Ovary (tissue), 10 donors: ENCODE measurements around the gene OSBPL6. TPM values are rescaled to one million over a fixed set of nuclear protein-coding genes. Genes with fewer than 3 reads are reported as not detected.
"Not testable (repeated sequence)": the region's sequence is repeated elsewhere in the genome, so short reads cannot be mapped to it uniquely, and the experiment has no call there.

Source experiments
- DNase-seq, 5 donors: peaks; one replicate each; pipeline ENCODE4 v3.0.0-alpha.2; 2019 to 2020
- H3K27ac ChIP-seq, 2 donors: fragments of 200-600 bp; one replicate each; pipeline versions ENCODE4 v1.5.1 to v1.8.0; 2019 to 2022
- H3K27me3 ChIP-seq: fragments of 200-600 bp; one replicate; pipeline ENCODE4 v1.8.0; 2022
- H3K36me3 ChIP-seq: fragments of 200-600 bp; sonication (generic); one replicate; pipeline ENCODE4 v1.5.1; 2019
- H3K4me1 ChIP-seq: one replicate; pipeline ENCODE4 v1.8.1; 2013; ENCODE audit warnings: mild to moderate bottlenecking, moderate library complexity; ENCODE audit not compliant: insufficient read depth
- H3K4me3 ChIP-seq: fragments of 200-600 bp; sonication (generic); one replicate; pipeline ENCODE4 v1.5.1; 2017
- H3K9me3 ChIP-seq, 2 donors: fragments of 200-600 bp in 1 of 2; sonication (generic) in 1 of 2; one replicate each; pipeline versions ENCODE4 v1.5.1 to v1.8.1; 2013 to 2019; ENCODE audit warnings: mild to moderate bottlenecking in 1 of 2, moderate library complexity in 1 of 2
- EP300 ChIP-seq: sonication (generic); formaldehyde crosslinking; IDR thresholded peaks from one replicate; pipeline ENCODE4 v1.6.1; 2017; ENCODE audit warnings: antibody characterized with exemption
- POLR2A ChIP-seq: fragments of 450-650 bp; IDR thresholded peaks from one replicate; pipeline ENCODE4 v1.6.1; 2017; ENCODE audit warnings: antibody characterized with exemption, mild to moderate bottlenecking, moderate library complexity
- WGBS, 3 donors: extraction: QIAGEN DNeasy Blood & Tissue Kit in 1 of 3; methylation state at CpG; one replicate each; pipeline versions ENCODE4 v1.1.5 to v1.1.7; 2013 to 2017; 5-methylcytosine and 5-hydroxymethylcytosine counted together
- intact Hi-C, 4 donors: fragments of 100-400 bp; cut with DNase I; formaldehyde crosslinking; loops; one replicate each; pipeline versions ENCODE4 v1.11.0 to v1.15.1; 2022 to 2023
- long read RNA-seq, 3 donors: library from polyadenylated mRNA in 2 of 3; unstranded in 2 of 3; transcript quantifications; one replicate each; pipeline ENCODE4 v2.0.0 and lab custom pipeline, GENCODE V29; 2021 to 2026
- polyA plus RNA-seq, 2 donors: library from polyadenylated mRNA; stranded (reverse); fragments of 200-250 nt in 1 of 2; fragments of 350-450 nt in 1 of 2; fragmentation: Illumina TruSeq in 1 of 2; extraction: RNeasy Lipid Tissue Mini Kit (QIAGEN cat#74804) in 1 of 2; gene quantifications; one replicate each; pipeline ENCODE4 v1.2.3, GENCODE V29; 2013 to 2014
- total RNA-seq, 7 donors: library from RNA; depleted of rRNA in 2 of 7; stranded (reverse); fragments of >200 nt in 2 of 7; fragmentation: NEBNext Ultra II Directional in 3 of 7; extraction: Animal tissue kit (Norgen Biotek cat#: 25700) in 3 of 7; gene quantifications; one replicate each; pipeline versions ENCODE4 v1.1.0 to v1.2.4, GENCODE V29; 2016 to 2023
- TF ChIP-seq, protein P1 (sequence below), 3 donors: fragments of 450-650 bp in 2 of 3; fragments of 200-600 bp in 1 of 3; IDR thresholded peaks; one replicate each; pipeline versions ENCODE4 v1.5.1 to v1.8.0; 2016 to 2022; ENCODE audit warnings: antibody characterized with exemption in 3 of 3, mild to moderate bottlenecking in 1 of 3
- donor health status: DM: no; HTN: no; CAD: no; lungs with moderate emphysema.
- donor health status: DM: no; HTN: no; CAD: no.
- donor health status: Bipolar disorder and iron deficiency.
- donor health status: DM: yes; HTN: yes; CAD: no.
- donor health status: DM: no; HTN: no; CAD: no.
- donor health status: DM: yes; HTN: yes; CAD: no.

The OSBPL6 gene
- total RNA-seq, result 1 to 10 TPM in 6 of 7 donors, under 1 TPM in 1; 0.60 to 5.2 (median 1.7) TPM
- 1 to 10 TPM in 1 of 2 donors, under 1 TPM in 1; 0.67 to 7.4 TPM for polyA plus RNA-seq
- long read RNA-seq, donor 1, partial matches to known transcripts, result 2 of 5 reads
- long read RNA-seq, donor 1, other reads (novel, unspliced or antisense), result 3 of 5 reads
- long read RNA-seq, donor 2, result 0 reads
- long read RNA-seq, donor 3, partial matches to known transcripts, result 0 of 6 reads
- long read RNA-seq, donor 3, other reads (novel, unspliced or antisense), result 2 of 6 reads

DNA sequence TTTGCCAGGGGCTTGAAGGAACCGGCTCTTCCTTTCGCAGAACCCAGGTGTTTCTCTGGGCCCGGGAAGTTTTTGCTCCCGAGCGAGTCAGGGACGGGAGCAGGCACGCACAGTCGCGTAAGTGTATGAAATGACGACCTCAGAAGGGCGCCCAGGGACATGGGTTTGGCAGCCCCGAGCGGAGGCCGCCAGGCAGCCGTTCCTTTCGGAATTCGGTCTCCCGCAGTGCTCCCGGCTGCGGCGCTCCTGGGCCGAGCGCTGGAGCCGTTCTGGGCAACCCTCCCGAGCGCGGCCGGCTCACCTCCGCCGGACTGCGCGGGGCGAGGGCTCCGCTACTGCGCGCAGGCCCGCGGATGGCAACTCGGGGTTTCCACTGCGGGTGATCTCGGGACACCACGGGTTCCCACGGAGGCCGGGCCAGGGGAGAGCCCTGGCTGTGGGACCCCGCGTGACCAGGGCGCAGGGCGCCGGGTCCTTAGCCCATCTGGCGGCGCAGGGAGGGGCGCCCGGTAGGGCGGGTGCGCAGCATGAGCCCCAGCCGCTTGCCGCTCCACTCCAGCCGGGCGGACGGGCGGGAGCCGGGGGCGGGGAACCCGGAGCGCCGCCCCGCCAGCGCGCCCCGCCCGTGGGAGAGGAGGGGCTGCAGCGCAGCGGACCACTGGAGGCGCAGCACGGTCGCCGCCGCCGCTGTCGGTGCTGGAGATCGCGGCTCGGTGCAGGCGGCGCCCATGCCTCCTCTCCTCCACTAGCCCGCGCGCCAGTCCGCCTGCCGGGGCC, at the start of gene OSBPL6:
OSBPL6 (plus strand) TSS at position 690 of the 777 bp plus-strand sequence. CDS start 111,673 bp downstream, outside the sequence.
- Histone ChIP-seq H3K27me3 (no peaks in the 10 kb centered on the region), H3K4me3 (peak within 1 kb of the TSS; percentile 51), H3K4me1 (no peaks in the 10 kb centered on the region), H3K9me3 (no peaks in the 10 kb centered on the region), H3K36me3 (no peaks in the 10 kb centered on the region), H3K27ac (peak within 1 kb of the TSS; percentile 57 to 84)
- WGBS, 3 donors, result 0 to 1% (median 1%) methylated on average over 28 to 90 of the region's 90 CpGs
- peak; percentile 69 to 84 (median 79) for DNase-seq
- TF ChIP-seq POLR2A (peak; percentile 77), EP300 (no peak)
- TF ChIP-seq, protein P1, sequence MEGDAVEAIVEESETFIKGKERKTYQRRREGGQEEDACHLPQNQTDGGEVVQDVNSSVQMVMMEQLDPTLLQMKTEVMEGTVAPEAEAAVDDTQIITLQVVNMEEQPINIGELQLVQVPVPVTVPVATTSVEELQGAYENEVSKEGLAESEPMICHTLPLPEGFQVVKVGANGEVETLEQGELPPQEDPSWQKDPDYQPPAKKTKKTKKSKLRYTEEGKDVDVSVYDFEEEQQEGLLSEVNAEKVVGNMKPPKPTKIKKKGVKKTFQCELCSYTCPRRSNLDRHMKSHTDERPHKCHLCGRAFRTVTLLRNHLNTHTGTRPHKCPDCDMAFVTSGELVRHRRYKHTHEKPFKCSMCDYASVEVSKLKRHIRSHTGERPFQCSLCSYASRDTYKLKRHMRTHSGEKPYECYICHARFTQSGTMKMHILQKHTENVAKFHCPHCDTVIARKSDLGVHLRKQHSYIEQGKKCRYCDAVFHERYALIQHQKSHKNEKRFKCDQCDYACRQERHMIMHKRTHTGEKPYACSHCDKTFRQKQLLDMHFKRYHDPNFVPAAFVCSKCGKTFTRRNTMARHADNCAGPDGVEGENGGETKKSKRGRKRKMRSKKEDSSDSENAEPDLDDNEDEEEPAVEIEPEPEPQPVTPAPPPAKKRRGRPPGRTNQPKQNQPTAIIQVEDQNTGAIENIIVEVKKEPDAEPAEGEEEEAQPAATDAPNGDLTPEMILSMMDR (IDR thresholded peaks at IDR 0.05), result peak; percentile 8 to 57 (median 49)
- intact Hi-C loops, result loop anchor here in 1 of 4 donors (10.0 kb wide), 1 partner anchor 81 kb away; no protein-coding TSS in a partner anchor

DNA sequence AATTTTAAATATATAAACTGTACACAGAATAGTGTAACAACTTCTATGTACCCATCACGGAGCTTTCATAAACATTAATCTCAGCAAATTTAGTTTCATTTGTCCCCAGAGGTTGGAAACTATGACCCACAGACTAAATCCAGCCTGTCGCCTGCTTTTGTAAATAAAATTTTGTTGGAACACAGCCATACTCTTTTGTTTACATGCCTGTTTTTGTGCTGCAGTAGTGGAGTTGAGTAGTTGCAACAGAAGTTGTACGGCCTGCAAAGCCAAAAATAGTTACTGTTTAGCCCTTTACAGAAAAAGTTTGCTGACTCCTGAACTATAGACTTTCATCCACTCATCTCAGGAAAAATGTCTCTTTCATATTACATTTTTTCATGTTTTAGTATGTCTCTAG, 42.3 kb upstream of the OSBPL6 start:
- intact Hi-C loops, result no loop called here

GRCh38 chr2:178152542-178152941, 41.8 kb upstream of the OSBPL6 start:
- 64 to 74% (median 71%) methylated on average over 4 of the region's 4 CpGs for WGBS, 3 donors
- Histone ChIP-seq H3K27me3 (no peaks in the 10 kb centered on the region), H3K27ac (no peak overlapping the region), H3K4me1 (no peaks in the 10 kb centered on the region), H3K9me3 (no peaks in the 10 kb centered on the region), H3K36me3 (no peaks in the 10 kb centered on the region), H3K4me3 (no peak overlapping the region)
- DNase-seq, result no peak
- intact Hi-C loops, result no loop called here
- TF ChIP-seq, protein P1 (IDR thresholded peaks at IDR 0.05), result no peak
- TF ChIP-seq POLR2A (no peak), EP300 (no peak)

More for the DNA sequence above, 42.3 kb upstream of the OSBPL6 start:
- Histone ChIP-seq H3K4me3 (no peak overlapping the region), H3K27ac (no peak overlapping the region), H3K9me3 (no peaks in the 10 kb centered on the region), H3K27me3 (no peaks in the 10 kb centered on the region), H3K36me3 (no peaks in the 10 kb centered on the region), H3K4me1 (no peaks in the 10 kb centered on the region)
- 20 to 33% (median 27%) methylated on average over 3 of the region's 3 CpGs for WGBS, 3 donors
- no peak for DNase-seq
- TF ChIP-seq EP300 (no peak), POLR2A (no peak)
- TF ChIP-seq, protein P1 (IDR thresholded peaks at IDR 0.05), result no peak

DNA sequence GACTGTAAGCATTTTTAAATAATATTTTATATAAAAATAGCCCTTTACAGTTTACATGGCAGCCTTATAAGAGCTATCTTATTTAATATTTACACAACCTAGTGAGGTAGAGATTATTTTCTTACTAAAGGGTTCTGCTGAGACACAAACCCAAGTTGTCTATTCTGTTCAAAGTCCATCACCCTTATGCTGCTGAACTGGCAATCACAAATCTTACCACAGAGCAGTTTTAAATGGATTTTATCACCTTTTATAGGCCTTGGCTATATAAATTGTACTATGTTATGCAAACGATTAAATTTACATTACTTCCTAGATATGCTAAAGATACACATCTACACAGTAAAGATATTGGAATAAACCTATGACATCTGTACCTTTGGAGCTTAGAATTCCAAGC, 41.3 kb upstream of the OSBPL6 start:
- H3K4me3 ChIP-seq, result no peak overlapping the region
- 0 to 74% (median 57%) methylated on average over 1 of the region's 1 CpG for WGBS, 3 donors
- H3K36me3 ChIP-seq, result no peaks in the 10 kb centered on the region
- intact Hi-C loops, result no loop called here
- no peaks in the 10 kb centered on the region for H3K4me1 ChIP-seq
- TF ChIP-seq EP300 (no peak), POLR2A (no peak)
- TF ChIP-seq, protein P1 (IDR thresholded peaks at IDR 0.05), result no peak
- H3K27me3 ChIP-seq, result no peaks in the 10 kb centered on the region
- no peaks in the 10 kb centered on the region for H3K9me3 ChIP-seq
- no peak for DNase-seq
- no peak overlapping the region for H3K27ac ChIP-seq

- H3K9me3 ChIP-seq, DNase-seq, H3K27me3 ChIP-seq, intact Hi-C loops, H3K27ac ChIP-seq, H3K4me3 ChIP-seq, H3K36me3 ChIP-seq, H3K4me1 ChIP-seq: not testable (repeated sequence)
- 47 to 75% (median 60%) methylated on average over 1 of the region's 1 CpG for WGBS, 3 donors
Measured at GRCh38 chr2:178153878-178154277, 40.4 kb upstream of the OSBPL6 start.
